Measurements from ENCODE around the gene LIPC.

The LIPC gene

DNA sequence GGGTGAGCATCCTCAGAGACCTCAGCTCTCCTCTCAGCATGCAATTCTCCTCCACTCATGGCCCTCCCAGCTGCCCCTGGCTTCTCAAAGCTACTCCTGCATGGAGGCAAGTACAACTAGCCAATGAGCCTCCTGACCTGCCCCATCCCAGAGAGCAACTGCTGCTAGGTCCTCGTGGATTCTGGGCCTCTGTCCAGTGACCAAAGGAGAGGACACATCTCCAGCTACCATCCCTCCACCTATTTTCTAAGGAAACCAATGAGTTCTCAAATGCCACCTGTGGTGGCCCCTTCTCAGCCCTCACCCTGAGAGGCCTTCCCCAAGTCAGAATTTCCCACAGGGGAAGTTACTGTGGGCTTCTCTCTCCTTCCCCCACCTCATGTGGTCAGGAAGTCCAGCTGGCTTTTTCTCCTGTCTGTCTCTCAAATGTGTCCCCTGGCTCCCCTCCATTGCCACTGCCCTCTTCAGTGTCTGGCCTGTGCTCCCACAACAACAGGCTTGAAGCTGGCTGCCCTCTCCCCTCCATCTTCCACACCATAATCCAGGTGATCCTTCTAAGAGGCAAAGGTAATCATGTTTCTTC lies 43.0 kb downstream of the LIPC start:
- Mint-ChIP-seq H3K27ac (peak overlapping the region; percentile 54), H3K4me3 (no peak overlapping the region), H3K9me3 (no peaks in the 10 kb centered on the region), H3K36me3 (ENCODE audit: low read depth) (no peaks in the 10 kb centered on the region), H3K4me1 (ENCODE audit: low read depth) (peaks cover 64% of the 10 kb centered on the region), H3K27me3 (no peaks in the 10 kb centered on the region)
- DNase-seq, result no peak

DNA sequence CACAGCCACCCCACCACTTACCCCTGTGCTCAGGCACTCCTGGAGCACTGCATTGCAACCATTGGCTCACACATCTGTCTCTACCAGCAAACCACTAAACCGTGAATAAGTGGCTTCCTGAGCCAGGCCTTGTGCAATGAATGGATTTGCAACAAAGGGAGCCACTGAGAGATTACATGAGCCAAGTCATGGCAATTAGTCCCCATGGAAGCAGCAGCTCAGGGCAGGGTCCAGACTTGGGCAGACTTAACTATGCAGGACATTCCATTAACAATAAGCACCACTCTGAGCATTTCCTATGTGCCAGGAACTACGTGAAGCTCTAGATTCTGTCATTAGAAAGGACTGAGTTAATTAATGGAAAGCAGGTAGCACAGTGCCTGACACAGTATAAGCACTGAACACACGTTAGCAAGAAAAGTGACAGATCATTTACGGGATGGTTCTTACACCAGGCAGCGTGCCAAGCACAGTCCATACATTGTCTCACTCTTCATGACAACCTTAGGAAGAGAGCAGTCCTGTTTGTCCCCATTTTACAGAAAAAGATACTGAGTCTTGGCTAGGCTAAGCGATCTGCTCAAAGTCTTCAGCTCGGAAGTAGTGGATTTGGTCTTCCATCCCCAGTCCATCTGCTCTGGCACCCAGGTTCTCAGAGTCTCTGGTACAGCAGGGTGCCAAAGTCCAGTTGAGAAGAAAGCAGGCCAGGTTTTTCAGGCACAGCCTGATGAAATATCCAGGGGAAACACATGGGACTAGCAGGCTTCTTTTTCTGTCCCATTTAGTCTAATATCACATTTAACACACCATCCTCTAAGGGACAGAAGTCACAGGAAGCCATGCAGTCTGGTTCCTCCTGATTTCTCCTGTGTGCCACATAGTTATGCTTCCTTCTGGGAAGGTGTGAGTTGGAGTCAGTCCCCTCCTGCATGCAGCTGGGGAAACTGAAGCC lies 44.1 kb downstream of the LIPC start:
- Mint-ChIP-seq H3K27me3 (no peaks in the 10 kb centered on the region), H3K4me1 (ENCODE audit: low read depth) (peaks cover 59% of the 10 kb centered on the region), H3K9me3 (no peaks in the 10 kb centered on the region), H3K4me3 (no peak overlapping the region), H3K36me3 (ENCODE audit: low read depth) (no peaks in the 10 kb centered on the region), H3K27ac (peak overlapping the region; percentile 6)
- no peak for DNase-seq

DNA sequence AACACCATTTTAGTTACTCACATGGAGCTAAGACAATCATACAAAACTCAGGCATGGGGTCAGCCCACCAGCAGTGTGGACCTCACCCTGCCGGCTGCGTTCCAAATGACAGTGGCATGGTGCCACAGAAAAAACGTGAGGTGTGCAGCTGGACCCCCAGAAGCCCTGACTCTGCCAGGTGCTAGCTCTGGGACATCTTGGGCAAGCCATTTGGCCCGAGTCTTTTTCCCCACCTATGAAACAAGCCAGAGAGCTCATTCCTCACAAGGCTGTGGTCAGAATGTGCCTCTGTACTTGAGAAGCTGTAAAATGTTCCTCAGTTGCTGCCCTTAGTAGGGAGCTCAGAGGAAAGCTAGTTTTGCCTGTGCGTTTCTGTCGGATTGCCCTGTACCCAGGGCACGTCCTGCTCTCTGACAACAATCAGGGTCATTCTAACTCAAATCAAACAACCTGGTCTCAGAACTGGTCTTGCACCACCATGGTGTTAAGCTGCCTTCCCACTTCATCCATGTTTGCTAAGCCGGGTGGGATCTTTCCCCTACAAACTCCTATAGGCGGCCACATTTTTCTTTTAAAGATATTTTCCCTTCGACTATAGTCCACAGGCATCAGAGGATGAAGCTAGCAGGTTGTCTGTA lies 44.9 kb downstream of the LIPC start:
- Mint-ChIP-seq H3K9me3 (no peaks in the 10 kb centered on the region), H3K4me3 (no peak overlapping the region), H3K27me3 (no peaks in the 10 kb centered on the region), H3K36me3 (ENCODE audit: low read depth) (no peaks in the 10 kb centered on the region), H3K4me1 (ENCODE audit: low read depth) (peaks cover 56% of the 10 kb centered on the region), H3K27ac (peak overlapping the region; percentile 31)
- DNase-seq, result no peak

DNA sequence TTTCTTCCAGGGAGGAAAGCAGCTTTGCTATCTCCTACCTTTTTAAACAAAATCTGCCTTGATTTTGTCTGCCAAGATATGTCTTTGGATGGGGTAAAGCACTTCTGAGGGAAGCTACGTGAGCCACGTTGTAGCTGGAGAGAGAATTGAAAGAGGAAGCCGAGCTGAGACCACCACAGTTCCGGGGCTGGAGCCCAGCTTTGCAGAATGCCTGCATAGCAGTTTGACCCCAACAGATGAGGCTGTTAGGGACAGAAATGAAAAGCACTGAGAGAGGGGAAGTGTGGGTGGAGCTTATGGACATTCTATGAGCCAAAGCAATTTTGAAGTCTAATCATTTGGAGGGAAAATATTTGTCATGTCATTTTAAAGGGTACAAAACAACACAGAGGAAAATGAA lies 45.4 kb downstream of the LIPC start:
- DNase-seq, result no peak
- Mint-ChIP-seq H3K27me3 (no peaks in the 10 kb centered on the region), H3K27ac (peak overlapping the region; percentile 31), H3K4me1 (ENCODE audit: low read depth) (peaks cover 54% of the 10 kb centered on the region), H3K9me3 (no peaks in the 10 kb centered on the region), H3K4me3 (no peak overlapping the region), H3K36me3 (ENCODE audit: low read depth) (no peaks in the 10 kb centered on the region)

DNA sequence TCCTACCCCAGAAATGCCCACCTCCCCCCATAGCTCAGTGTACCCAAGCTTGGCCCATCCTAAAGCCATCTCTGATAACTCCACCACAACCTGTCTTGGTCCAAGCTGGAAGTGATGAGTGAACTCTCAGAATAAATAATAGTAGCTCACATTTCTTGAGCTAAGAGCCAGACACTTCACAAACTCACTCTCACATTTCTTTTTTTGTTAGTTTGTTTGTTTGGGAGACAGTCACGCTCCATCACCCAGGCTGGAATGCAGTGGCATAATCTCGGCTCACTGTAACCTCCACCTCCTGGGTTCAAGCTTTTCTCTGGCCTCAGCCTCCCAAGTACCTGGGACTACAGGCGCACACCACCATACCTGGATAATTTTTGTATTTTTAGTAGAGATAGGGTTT lies 46.2 kb downstream of the LIPC start:
- H3K9me3 Mint-ChIP-seq, result no peaks in the 10 kb centered on the region
- H3K36me3 Mint-ChIP-seq (ENCODE audit: low read depth), result no peaks in the 10 kb centered on the region
- H3K27me3 Mint-ChIP-seq, result no peaks in the 10 kb centered on the region
- H3K4me1 Mint-ChIP-seq (ENCODE audit: low read depth), result peaks cover 49% of the 10 kb centered on the region
- DNase-seq, result no peak
- no peak overlapping the region for H3K27ac Mint-ChIP-seq
- no peak overlapping the region for H3K4me3 Mint-ChIP-seq

DNA sequence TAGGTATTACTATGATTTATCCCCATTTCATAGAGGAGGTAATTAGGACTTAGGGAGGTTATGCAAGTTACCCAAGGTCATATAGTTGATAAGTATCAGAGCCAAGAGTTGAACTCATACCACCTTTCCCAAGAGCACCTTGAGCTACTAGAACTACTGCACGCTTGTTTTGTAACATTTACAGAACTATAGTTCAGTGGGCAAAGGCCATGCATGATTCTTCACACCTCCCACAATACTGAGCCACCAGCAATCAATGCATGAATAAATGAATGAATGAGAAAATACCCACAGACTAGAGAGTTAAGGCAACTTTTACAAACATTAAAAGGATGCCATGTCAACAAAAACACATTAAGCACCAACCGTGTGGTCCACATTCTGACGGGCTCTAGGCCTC lies 46.8 kb downstream of the LIPC start:
- Mint-ChIP-seq H3K27ac (no peak overlapping the region), H3K9me3 (no peaks in the 10 kb centered on the region), H3K27me3 (no peaks in the 10 kb centered on the region), H3K36me3 (ENCODE audit: low read depth) (no peaks in the 10 kb centered on the region), H3K4me1 (ENCODE audit: low read depth) (peaks cover 48% of the 10 kb centered on the region), H3K4me3 (no peak overlapping the region)
- no peak for DNase-seq

DNA sequence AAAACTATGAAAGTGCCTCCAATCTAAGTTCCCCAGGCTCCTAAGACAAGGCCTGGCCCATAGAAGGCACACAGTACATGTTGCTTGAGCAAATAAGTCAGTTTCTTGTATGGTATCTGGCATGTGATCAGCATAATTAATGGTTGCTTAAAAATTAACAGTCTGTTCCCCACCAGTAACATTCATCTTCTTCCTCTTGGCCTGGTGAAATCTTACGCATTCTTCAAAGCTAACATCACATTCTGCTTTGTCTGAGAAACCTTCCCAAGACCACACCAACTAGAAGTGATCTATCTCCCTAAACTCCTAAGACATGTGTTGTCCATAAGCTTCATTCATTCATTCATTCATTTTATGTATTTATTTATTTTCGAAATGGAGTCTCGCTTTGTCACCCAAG lies 48.1 kb downstream of the LIPC start:
- Mint-ChIP-seq H3K27ac (no peak overlapping the region), H3K4me3 (no peak overlapping the region), H3K9me3 (no peaks in the 10 kb centered on the region), H3K27me3 (no peaks in the 10 kb centered on the region), H3K36me3 (ENCODE audit: low read depth) (no peaks in the 10 kb centered on the region), H3K4me1 (ENCODE audit: low read depth) (peaks cover 47% of the 10 kb centered on the region)
- no peak for DNase-seq

DNA sequence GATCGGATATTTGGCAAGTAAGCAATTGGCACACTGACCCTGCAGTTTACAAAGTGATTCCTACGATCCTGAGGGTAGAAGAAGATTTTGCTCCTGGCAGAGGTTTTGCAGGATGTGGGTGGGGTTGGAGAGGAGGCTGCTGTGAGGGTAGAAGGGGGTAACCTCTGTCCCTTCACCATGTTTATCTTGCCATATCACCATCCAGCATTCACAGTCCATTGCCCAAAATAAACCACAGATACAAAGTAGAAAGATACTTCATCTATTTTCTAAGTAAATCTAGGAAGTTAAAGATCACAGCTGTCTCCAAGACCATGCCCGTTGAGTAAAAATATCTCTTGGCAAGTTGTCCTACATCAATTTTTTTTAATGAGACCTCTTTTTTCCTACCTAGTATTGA lies 51.6 kb downstream of the LIPC start:
- no peak overlapping the region for H3K4me3 Mint-ChIP-seq
- DNase-seq, result no peak
- no peak overlapping the region for H3K27ac Mint-ChIP-seq
- no peaks in the 10 kb centered on the region for H3K9me3 Mint-ChIP-seq
- no peaks in the 10 kb centered on the region for H3K36me3 Mint-ChIP-seq (ENCODE audit: low read depth)
- H3K4me1 Mint-ChIP-seq (ENCODE audit: low read depth), result peaks cover 38% of the 10 kb centered on the region
- H3K27me3 Mint-ChIP-seq, result no peaks in the 10 kb centered on the region

DNA sequence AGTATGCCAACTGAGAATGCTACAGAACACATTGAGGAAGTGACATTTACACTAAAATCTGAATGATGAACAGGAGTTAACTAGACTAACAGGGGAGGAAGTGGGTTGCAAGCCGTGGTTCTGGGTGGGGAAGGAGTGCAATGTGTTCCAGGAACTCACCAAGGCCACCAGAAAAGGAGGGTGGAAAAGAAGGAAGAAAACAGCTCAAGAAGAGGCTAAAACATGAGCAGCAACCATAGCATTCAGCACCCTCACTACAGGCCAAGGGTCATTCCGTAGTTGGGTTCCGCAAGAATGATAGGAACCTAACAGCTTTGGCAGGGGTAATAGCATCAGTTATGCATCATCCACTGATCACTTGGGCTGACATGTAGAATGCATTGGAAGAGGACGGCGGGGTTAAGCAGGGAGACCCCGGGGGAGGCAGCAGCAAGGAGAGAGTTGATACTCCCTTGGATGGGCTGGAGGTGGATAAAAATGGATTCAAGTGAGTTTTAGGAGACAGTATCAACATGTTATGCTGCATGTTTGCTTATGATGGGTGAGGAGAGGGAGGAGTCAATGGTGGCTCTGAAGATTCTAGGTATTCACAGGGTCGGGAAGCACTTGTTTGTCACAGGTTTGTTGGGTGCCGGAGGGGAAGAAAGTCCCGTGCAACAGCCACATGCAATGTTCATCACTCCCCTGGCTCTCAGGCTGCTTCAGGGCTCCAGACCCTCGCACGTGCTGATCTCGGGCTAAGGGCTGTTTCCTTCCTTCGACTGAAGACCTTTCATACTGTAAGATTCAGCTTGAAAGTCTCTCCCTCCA lies 53.2 kb downstream of the LIPC start:
- no peaks in the 10 kb centered on the region for H3K27me3 Mint-ChIP-seq
- H3K27ac Mint-ChIP-seq, result peak overlapping the region; percentile 84
- no peaks in the 10 kb centered on the region for H3K36me3 Mint-ChIP-seq (ENCODE audit: low read depth)
- H3K9me3 Mint-ChIP-seq, result peaks cover 3% of the 10 kb centered on the region
- peak overlapping the region; percentile 1 for H3K4me3 Mint-ChIP-seq
- peaks cover 38% of the 10 kb centered on the region for H3K4me1 Mint-ChIP-seq (ENCODE audit: low read depth)
- DNase-seq, result no peak

DNA sequence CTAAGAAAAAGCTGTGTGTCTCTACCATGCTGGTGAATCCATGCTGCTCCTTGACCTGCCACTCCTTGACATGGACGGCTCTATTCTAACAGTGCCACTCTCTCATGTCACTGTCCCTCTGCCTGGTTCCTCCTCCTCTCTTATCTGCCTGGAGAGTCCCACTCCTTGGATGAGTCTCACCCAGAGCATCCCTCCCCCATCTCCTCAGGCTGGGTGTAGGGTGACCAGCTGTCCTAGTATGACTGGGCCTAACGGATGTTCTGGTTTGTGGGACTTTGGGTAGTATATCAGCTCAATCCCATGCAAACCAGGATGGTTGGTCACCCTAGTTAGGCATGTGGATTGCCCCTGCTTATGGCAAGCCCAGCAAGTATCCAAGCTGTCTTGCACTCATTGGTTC lies 54.3 kb downstream of the LIPC start:
- no peaks in the 10 kb centered on the region for H3K36me3 Mint-ChIP-seq (ENCODE audit: low read depth)
- H3K4me3 Mint-ChIP-seq, result no peak overlapping the region
- no peaks in the 10 kb centered on the region for H3K27me3 Mint-ChIP-seq
- DNase-seq, result no peak
- no peak overlapping the region for H3K27ac Mint-ChIP-seq
- peaks cover 38% of the 10 kb centered on the region for H3K4me1 Mint-ChIP-seq (ENCODE audit: low read depth)
- peaks cover 3% of the 10 kb centered on the region for H3K9me3 Mint-ChIP-seq

DNA sequence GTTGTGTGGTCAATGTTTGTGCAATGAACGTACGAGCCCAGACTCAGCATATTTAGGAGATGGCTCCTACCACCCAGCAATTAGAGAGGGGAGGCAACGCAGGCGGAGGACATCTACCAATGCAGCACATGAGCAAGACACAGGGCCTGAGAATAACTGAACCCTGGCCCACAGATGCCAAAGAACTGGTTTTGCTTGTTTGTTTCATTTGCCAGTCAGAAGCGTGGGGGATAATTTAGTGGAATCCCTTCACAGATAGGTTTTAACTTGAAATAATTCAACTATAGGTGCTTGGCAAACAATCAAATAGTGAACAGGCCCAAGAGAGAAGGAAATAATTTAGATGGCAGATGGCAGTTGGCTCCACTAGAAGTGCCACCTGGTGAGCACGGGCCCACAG lies 54.8 kb downstream of the LIPC start:
- no peaks in the 10 kb centered on the region for H3K36me3 Mint-ChIP-seq (ENCODE audit: low read depth)
- H3K4me1 Mint-ChIP-seq (ENCODE audit: low read depth), result peaks cover 38% of the 10 kb centered on the region
- DNase-seq, result no peak
- H3K4me3 Mint-ChIP-seq, result no peak overlapping the region
- no peak overlapping the region for H3K27ac Mint-ChIP-seq
- H3K9me3 Mint-ChIP-seq, result peaks cover 3% of the 10 kb centered on the region
- H3K27me3 Mint-ChIP-seq, result no peaks in the 10 kb centered on the region

DNA sequence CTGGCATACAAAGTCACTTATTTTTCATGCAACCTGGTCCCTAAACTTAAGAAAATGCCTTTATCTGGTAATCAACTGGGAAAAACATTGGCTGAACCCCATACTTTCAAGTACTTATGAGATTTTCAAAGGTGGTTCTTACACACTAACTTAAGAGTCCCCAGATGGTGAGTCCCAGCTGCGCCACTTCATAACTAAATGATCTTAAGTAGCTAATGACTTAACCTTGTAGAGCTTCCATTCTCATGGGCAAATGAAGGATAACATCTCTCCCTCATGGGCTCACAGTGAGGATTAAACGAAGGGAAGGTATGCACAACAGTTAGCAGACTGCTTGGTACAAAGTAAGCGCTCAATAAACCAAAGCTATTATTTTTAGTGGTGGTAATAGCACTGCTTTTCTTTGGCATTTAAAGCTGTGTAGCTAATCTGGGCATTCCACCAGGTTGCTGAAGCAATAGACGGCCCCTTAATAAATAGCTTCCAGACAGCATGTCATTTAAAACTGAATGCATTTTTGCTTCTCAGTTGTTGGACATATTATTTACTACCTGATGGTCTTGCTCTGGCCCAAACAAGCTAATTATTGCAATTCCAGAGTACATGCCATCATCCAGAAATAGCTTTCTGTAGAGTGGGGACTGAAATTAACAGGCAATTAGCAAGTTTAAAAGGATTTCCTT lies 55.4 kb downstream of the LIPC start:
- Mint-ChIP-seq H3K36me3 (ENCODE audit: low read depth) (no peaks in the 10 kb centered on the region), H3K27me3 (no peaks in the 10 kb centered on the region), H3K9me3 (peaks cover 3% of the 10 kb centered on the region), H3K27ac (no peak overlapping the region), H3K4me1 (ENCODE audit: low read depth) (peaks cover 38% of the 10 kb centered on the region), H3K4me3 (no peak overlapping the region)
- DNase-seq, result no peak

DNA sequence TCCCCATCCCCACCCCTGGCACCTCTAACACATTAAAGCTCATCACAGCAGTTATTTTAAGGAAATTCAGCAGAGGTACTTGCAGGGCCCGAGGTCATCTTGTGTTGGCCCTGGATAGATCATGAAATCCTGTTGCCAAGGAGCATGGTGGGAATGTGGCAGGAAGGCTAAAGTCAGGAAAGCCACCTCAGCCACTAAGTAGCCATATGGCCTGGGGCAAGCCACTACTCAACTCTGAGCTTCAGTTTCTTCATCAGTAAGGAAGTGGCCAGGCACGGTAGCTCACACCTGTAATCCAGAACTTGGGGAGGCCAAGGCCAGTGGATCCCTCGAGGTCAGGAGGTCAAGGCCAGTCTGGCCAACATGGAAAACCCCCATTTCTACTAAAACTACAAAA lies 55.9 kb downstream of the LIPC start:
- H3K36me3 Mint-ChIP-seq (ENCODE audit: low read depth), result no peaks in the 10 kb centered on the region
- H3K27me3 Mint-ChIP-seq, result no peaks in the 10 kb centered on the region
- peaks cover 38% of the 10 kb centered on the region for H3K4me1 Mint-ChIP-seq (ENCODE audit: low read depth)
- H3K27ac Mint-ChIP-seq, result no peak overlapping the region
- no peak for DNase-seq
- peaks cover 3% of the 10 kb centered on the region for H3K9me3 Mint-ChIP-seq
- no peak overlapping the region for H3K4me3 Mint-ChIP-seq
